ENCODE results near the gene CEBPZOS. TPM values are rescaled to one million over a fixed set of nuclear protein-coding genes. Genes with fewer than 3 reads are reported as not detected.
"Not testable (repeated sequence)": the region's sequence is repeated elsewhere in the genome, so short reads cannot be mapped to it uniquely, and the experiment has no call there.

CEBPZOS gene
- total RNA-seq, 1 donor from 2014 or later: 61.3 TPM

- Histone ChIP-seq H3K4me3 (no peak overlapping the region), H3K9me3 (replicated peaks) (no peaks in the 10 kb centered on the region), H3K4me1 (peaks cover 4% of the 10 kb centered on the region), H3K27ac (replicated peaks) (no peak overlapping the region), H3K36me3 (no peaks in the 10 kb centered on the region), H3K27me3 (ENCODE audit: low read depth) (no peaks in the 10 kb centered on the region)
- DNase-seq: no peak
- intact Hi-C loops (cut with micrococcal nuclease): no loop called here
- TF ChIP-seq CTCF (IDR thresholded peaks at IDR 0.05; ENCODE audit: borderline replicate concordance): no peak
These were observed 4.5 kb upstream of the CEBPZOS start for GRCh38 chr2:37191747-37192146.

- no peak for TF ChIP-seq CTCF (IDR thresholded peaks at IDR 0.05; ENCODE audit: borderline replicate concordance)
- H3K4me1 ChIP-seq: peaks cover 12% of the 10 kb centered on the region
These were observed 3.7 kb upstream of the CEBPZOS start for GRCh38 chr2:37192551-37192950.

GRCh38 chr2:37195862-37196319, 405 bp upstream of the CEBPZOS start:
- Histone ChIP-seq H3K4me3 (peak overlapping the region; percentile 86), H3K4me1 (peaks cover 26% of the 10 kb centered on the region), H3K27ac (replicated peaks) (peak overlapping the region; percentile 92)
- H3K36me3 ChIP-seq; intact Hi-C loops (cut with micrococcal nuclease); H3K27me3 ChIP-seq (ENCODE audit: low read depth); DNase-seq; H3K9me3 ChIP-seq (replicated peaks): not testable (repeated sequence)

More at GRCh38 chr2:37192551-37192950, 3.7 kb upstream of the CEBPZOS start:
- intact Hi-C loops (cut with micrococcal nuclease): no loop called here
- DNase-seq: no peak
- Histone ChIP-seq H3K4me3 (no peak overlapping the region), H3K36me3 (no peaks in the 10 kb centered on the region), H3K27me3 (ENCODE audit: low read depth) (no peaks in the 10 kb centered on the region), H3K9me3 (replicated peaks) (no peaks in the 10 kb centered on the region), H3K27ac (replicated peaks) (no peak overlapping the region)

GRCh38 chr2:37198681-37199065, 2.4 kb downstream of the CEBPZOS start:
- no peak for DNase-seq
- no peaks in the 10 kb centered on the region for H3K27me3 ChIP-seq (ENCODE audit: low read depth)
- H3K27ac ChIP-seq (replicated peaks): no peak overlapping the region
- intact Hi-C loops (cut with micrococcal nuclease): no loop called here
- peaks cover 30% of the 10 kb centered on the region for H3K36me3 ChIP-seq
- H3K4me1 ChIP-seq: peaks cover 26% of the 10 kb centered on the region
- H3K9me3 ChIP-seq (replicated peaks): peaks cover 5% of the 10 kb centered on the region
- H3K4me3 ChIP-seq: no peak overlapping the region
- TF ChIP-seq CTCF (IDR thresholded peaks at IDR 0.05; ENCODE audit: borderline replicate concordance): no peak

GRCh38 chr2:37201208-37201607, 4.9 kb downstream of the CEBPZOS start:
- no peak for DNase-seq
- Histone ChIP-seq H3K27ac (replicated peaks) (no peak overlapping the region), H3K4me3 (no peak overlapping the region), H3K27me3 (ENCODE audit: low read depth) (no peaks in the 10 kb centered on the region), H3K4me1 (peaks cover 26% of the 10 kb centered on the region), H3K36me3 (peaks cover 56% of the 10 kb centered on the region), H3K9me3 (replicated peaks) (peaks cover 15% of the 10 kb centered on the region)
- intact Hi-C loops (cut with micrococcal nuclease): no loop called here
- TF ChIP-seq CTCF (IDR thresholded peaks at IDR 0.05; ENCODE audit: borderline replicate concordance): no peak

GRCh38 chr2:37201766-37202165, 5.5 kb downstream of the CEBPZOS start:
- peaks cover 20% of the 10 kb centered on the region for H3K9me3 ChIP-seq (replicated peaks)
- H3K27ac ChIP-seq (replicated peaks): no peak overlapping the region
- intact Hi-C loops (cut with micrococcal nuclease): no loop called here
- H3K27me3 ChIP-seq (ENCODE audit: low read depth): no peaks in the 10 kb centered on the region
- no peak for DNase-seq
- H3K4me1 ChIP-seq: peaks cover 21% of the 10 kb centered on the region
- peaks cover 61% of the 10 kb centered on the region for H3K36me3 ChIP-seq
- H3K4me3 ChIP-seq: no peak overlapping the region
- no peak for TF ChIP-seq CTCF (IDR thresholded peaks at IDR 0.05; ENCODE audit: borderline replicate concordance)

Measured in left ventricle myocardium inferior (tissue), 1 donor.